Measurements from ENCODE around the gene DDX10. TPM values are rescaled to one million over a fixed set of nuclear protein-coding genes. Genes with fewer than 3 reads are reported as not detected.

DDX10 gene
- total and polyA plus RNA-seq, 2 of the 8 experiments (the other 6 are each of a cell fraction or from before 2014, with no cell fraction given): 49.2 to 52.2 TPM

DNA sequence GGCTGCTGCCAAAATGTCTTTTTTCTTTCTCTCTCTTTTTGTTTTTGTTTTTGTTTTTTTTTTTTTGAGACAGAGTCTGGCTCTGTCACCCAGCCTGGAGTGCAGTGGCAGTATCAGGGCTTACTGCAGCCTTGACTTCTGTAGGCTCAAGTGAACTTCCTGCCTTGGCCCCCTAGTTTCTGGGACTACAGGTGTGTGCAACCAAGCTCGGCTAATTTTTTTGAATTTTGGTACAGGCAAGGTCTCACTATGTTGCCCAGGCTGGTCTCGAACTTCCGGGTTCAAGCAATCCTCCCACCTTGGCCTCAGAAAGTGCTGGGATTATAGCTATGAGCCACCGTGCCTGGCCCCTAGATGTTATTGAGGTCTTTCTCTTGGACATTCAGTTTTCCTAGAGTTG is 2.2 kb upstream of the DDX10 start (continued):
- TF ChIP-seq HDAC2 (IDR thresholded peaks at IDR 0.05; ENCODE audit: borderline replicate concordance in 1 of 2, low read depth in 2 of 2, low read length in 2 of 2): no peak
- TF ChIP-seq GTF2F1 (IDR thresholded peaks at IDR 0.05; ENCODE audit: borderline replicate concordance, low read depth, low read length): no peak
- TF ChIP-seq TBP (IDR thresholded peaks at IDR 0.05; ENCODE audit: low read depth, low read length): no peak
- TF ChIP-seq, protein P1, sequence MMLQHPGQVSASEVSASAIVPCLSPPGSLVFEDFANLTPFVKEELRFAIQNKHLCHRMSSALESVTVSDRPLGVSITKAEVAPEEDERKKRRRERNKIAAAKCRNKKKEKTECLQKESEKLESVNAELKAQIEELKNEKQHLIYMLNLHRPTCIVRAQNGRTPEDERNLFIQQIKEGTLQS (IDR thresholded peaks at IDR 0.05; ENCODE audit: insufficient read depth, low read depth, low read length): no peak
- TF ChIP-seq FOSL1 (IDR thresholded peaks at IDR 0.05; ENCODE audit: insufficient read depth, low read depth, low read length): no peak
- TF ChIP-seq PHF8 (conservative IDR thresholded peaks at IDR 0.05; ENCODE audit: low read depth, low read length): no peak

Measured in H1 (cell line).